Activated T-cell treated with anti-CD3 and anti-CD28 coated beads, Interleukin-2, amount 50 U/mL, for 72 hours (primary cell): ENCODE data around the gene AEBP2. TPM values are rescaled to one million over a fixed set of nuclear protein-coding genes. Genes with fewer than 3 reads are reported as not detected.

Experiments
- ATAC-seq, 2 donors: fragments of 150-1000 bp; cut with Tn5 transposase; replicated peaks in 1 of 2; 2 replicates each; pipeline ENCODE4 v1.10.0; 2021; ENCODE audit warnings: moderate library complexity in 2 of 2, mild to moderate bottlenecking in 1 of 2
- DNase-seq, 2 donors: peaks; one replicate each; pipeline ENCODE4 v3.0.0; 2021 to 2022; ENCODE audit warnings: mixed read lengths in 1 of 2
- H3K27ac Mint-ChIP-seq: one replicate; pipeline ENCODE4 v1.8.0; 2022; ENCODE audit warnings: mild to moderate bottlenecking, moderate library complexity, mixed read lengths
- H3K27me3 Mint-ChIP-seq: one replicate; pipeline ENCODE4 v1.8.0; 2022; ENCODE audit warnings: low read depth, mixed read lengths
- H3K36me3 Mint-ChIP-seq, 2 donors: one replicate each; pipeline ENCODE4 v1.8.0; 2022; ENCODE audit warnings: mixed read lengths in 2 of 2, mild to moderate bottlenecking in 1 of 2; ENCODE audit not compliant: insufficient read depth in 2 of 2
- H3K4me1 Mint-ChIP-seq: one replicate; pipeline ENCODE4 v1.8.0; 2022; ENCODE audit warnings: low read depth, mixed read lengths
- H3K4me3 Mint-ChIP-seq, 2 donors: one replicate each; pipeline ENCODE4 v1.8.0; 2022; ENCODE audit warnings: mild to moderate bottlenecking in 2 of 2, mixed read lengths in 2 of 2, moderate library complexity in 2 of 2
- H3K9me3 Mint-ChIP-seq, 2 donors: one replicate each; pipeline ENCODE4 v1.8.0; 2022; ENCODE audit warnings: mixed read lengths in 2 of 2
- total RNA-seq, 2 donors: library from RNA; stranded (reverse); gene quantifications; one replicate each; pipeline ENCODE4 v1.2.3, GENCODE V29; 2022

The AEBP2 gene
- total RNA-seq, 2 donors from 2014 or later: 59.4 to 64.5 TPM

DNA sequence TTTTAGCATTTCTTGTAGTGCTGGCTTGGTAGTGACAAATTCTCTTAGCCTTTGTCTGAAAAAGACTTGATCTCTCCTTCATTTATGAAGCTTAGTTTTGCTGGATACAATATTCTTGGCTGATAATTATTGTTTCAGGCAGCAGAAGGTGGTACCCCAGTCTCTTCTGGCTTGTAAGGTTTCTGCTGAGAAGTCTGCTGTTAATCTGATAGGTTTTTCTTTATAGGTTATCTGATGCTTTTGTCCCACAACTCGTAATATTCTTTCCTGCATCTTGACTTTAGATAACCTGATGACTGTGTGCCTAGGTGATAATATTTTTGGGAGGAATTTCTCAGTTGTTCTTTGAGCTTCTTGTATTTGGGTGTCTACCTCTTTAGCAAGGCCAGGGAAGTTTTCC, 41.2 kb downstream of the AEBP2 start:
- Mint-ChIP-seq H3K9me3 (peaks cover 2 to 5% of the 10 kb centered on the region in 2 donors), H3K4me3 (no peak overlapping the region), H3K36me3 (peaks cover 31 to 73% of the 10 kb centered on the region in 2 donors), H3K27me3 (no peaks in the 10 kb centered on the region), H3K4me1 (peaks cover 61% of the 10 kb centered on the region), H3K27ac (peak overlapping the region; percentile 27)
- DNase-seq (no peak), ATAC-seq (no peak)

DNA sequence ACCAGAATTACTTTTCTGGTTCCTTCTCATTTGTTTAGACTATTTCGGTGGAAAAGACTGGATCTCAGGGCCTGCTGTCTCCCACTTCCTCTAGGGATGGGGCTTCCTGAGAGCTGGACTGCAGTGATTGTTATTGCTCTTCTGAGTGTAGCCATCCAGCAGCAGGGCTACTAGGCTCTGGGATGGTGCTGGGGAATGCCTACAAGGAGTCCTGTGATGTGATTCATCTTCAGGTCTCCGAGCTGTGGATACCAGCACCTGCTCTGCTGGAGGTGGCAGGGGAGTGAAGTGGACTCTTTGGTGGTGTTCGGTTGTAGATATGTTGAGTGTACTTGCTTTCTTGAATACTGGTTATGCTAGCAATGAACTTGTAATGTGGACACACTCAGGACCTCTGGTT, 42.7 kb downstream of the AEBP2 start:
- ATAC-seq: peak in 1 of 2 donors; percentile 3

GRCh38 chr12:19482551-19483109, 43.3 kb downstream of the AEBP2 start:
- Mint-ChIP-seq H3K27me3 (no peaks in the 10 kb centered on the region), H3K4me3 (peak overlapping the region; percentile 52 to 92), H3K36me3 (peaks cover 20 to 65% of the 10 kb centered on the region in 2 donors), H3K4me1 (peaks cover 65% of the 10 kb centered on the region), H3K27ac (peak overlapping the region; percentile 76), H3K9me3 (peaks cover 2 to 5% of the 10 kb centered on the region in 2 donors)
- ATAC-seq (peak; percentile 95 to 98), DNase-seq (peak; percentile 59 to 70)

More for the DNA sequence above, 42.7 kb downstream of the AEBP2 start:
- no peak for DNase-seq
- Mint-ChIP-seq H3K4me3 (peak overlapping the region; percentile 52 to 92), H3K27ac (peak overlapping the region; percentile 75), H3K36me3 (peaks cover 26 to 70% of the 10 kb centered on the region in 2 donors), H3K9me3 (peaks cover 2 to 5% of the 10 kb centered on the region in 2 donors), H3K4me1 (peaks cover 70% of the 10 kb centered on the region), H3K27me3 (no peaks in the 10 kb centered on the region)

- Mint-ChIP-seq H3K27ac (peak overlapping the region; percentile 76), H3K9me3 (peaks cover 2 to 5% of the 10 kb centered on the region in 2 donors), H3K4me3 (peak overlapping the region; percentile 52 to 92), H3K36me3 (peaks cover 16 to 57% of the 10 kb centered on the region in 2 donors), H3K4me1 (peaks cover 63% of the 10 kb centered on the region), H3K27me3 (no peaks in the 10 kb centered on the region)
- DNase-seq (no peak), ATAC-seq (no peak)
These were observed 44.4 kb downstream of the AEBP2 start for GRCh38 chr12:19483727-19484126.

- no peaks in the 10 kb centered on the region for H3K27me3 Mint-ChIP-seq
- peaks cover 14 to 49% of the 10 kb centered on the region in 2 donors for H3K36me3 Mint-ChIP-seq
- H3K4me1 Mint-ChIP-seq: peaks cover 72% of the 10 kb centered on the region
- H3K9me3 Mint-ChIP-seq: peaks cover 2 to 4% of the 10 kb centered on the region in 2 donors
- peak overlapping the region; percentile 47 for H3K27ac Mint-ChIP-seq
- ATAC-seq (no peak), DNase-seq (no peak)
- peak overlapping the region in 1 of 2 donors; percentile 7 for H3K4me3 Mint-ChIP-seq
These were observed 45.4 kb downstream of the AEBP2 start for GRCh38 chr12:19484738-19485137.

DNA sequence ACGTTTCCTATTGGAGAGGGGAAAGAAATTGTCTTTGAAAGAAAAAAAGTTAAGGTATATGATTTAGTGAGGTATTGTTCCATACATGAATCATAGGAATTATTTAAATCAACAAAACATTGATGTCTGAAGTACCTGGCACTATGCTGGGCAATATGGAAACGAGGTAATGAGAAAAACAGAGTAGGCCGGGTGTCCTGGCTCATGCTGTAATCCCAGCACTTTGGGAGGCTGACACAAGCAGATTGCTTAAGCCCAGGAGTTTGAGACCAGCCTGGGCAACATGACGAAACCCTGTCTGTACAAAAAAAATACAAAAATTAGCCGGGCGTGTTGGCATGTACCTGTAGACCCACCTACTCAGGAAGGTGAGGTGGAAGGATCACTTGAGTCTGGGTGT, 45.9 kb downstream of the AEBP2 start:
- no peak for DNase-seq
- H3K4me1 Mint-ChIP-seq: peaks cover 72% of the 10 kb centered on the region
- peaks cover 2 to 3% of the 10 kb centered on the region in 2 donors for H3K9me3 Mint-ChIP-seq
- H3K36me3 Mint-ChIP-seq: peaks cover 13 to 44% of the 10 kb centered on the region in 2 donors
- H3K27me3 Mint-ChIP-seq: no peaks in the 10 kb centered on the region
- no peak for ATAC-seq
- peak overlapping the region in 1 of 2 donors; percentile 7 for H3K4me3 Mint-ChIP-seq
- H3K27ac Mint-ChIP-seq: peak overlapping the region; percentile 47

GRCh38 chr12:19489168-19489567, 49.9 kb downstream of the AEBP2 start:
- Mint-ChIP-seq H3K27ac (peak overlapping the region; percentile 12), H3K4me1 (peaks cover 53% of the 10 kb centered on the region), H3K4me3 (no peak overlapping the region), H3K9me3 (no peaks in the 10 kb centered on the region), H3K27me3 (no peaks in the 10 kb centered on the region), H3K36me3 (peaks cover 0 to 25% of the 10 kb centered on the region in 2 donors)
- DNase-seq (no peak), ATAC-seq (peak; percentile 18 to 73)

DNA sequence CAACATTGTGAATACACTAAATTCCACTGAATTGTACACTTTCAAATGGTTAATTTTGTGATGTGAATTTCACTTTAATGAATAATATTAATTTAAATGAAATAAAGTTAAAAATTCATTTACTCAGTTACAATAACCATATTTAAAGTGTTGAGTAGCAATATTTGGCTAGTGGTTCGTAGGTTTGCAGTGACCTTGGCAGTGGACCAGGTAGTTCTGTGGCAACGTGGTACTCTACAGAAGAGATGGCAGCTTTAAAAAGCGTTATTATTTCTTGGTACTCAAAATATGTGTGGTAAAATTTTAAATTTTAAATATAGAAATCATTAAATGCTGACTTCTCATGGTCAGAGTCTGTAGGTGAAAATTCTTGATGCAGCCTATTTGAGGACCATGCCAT, 51.6 kb downstream of the AEBP2 start:
- H3K36me3 Mint-ChIP-seq: peaks cover 0 to 20% of the 10 kb centered on the region in 2 donors
- peaks cover 38% of the 10 kb centered on the region for H3K4me1 Mint-ChIP-seq
- H3K4me3 Mint-ChIP-seq: no peak overlapping the region

GRCh38 chr12:19491863-19492262, 52.6 kb downstream of the AEBP2 start:
- H3K27me3 Mint-ChIP-seq: no peaks in the 10 kb centered on the region
- H3K27ac Mint-ChIP-seq: peak overlapping the region; percentile 88
- DNase-seq (no peak), ATAC-seq (no peak)
- peaks cover 32% of the 10 kb centered on the region for H3K4me1 Mint-ChIP-seq
- H3K36me3 Mint-ChIP-seq: peaks cover 0 to 16% of the 10 kb centered on the region in 2 donors
- no peaks in the 10 kb centered on the region for H3K9me3 Mint-ChIP-seq
- no peak overlapping the region for H3K4me3 Mint-ChIP-seq

More for the DNA sequence above, 51.6 kb downstream of the AEBP2 start:
- ATAC-seq: no peak
- Mint-ChIP-seq H3K27ac (no peak overlapping the region), H3K27me3 (no peaks in the 10 kb centered on the region), H3K9me3 (no peaks in the 10 kb centered on the region)
- no peak for DNase-seq

DNA sequence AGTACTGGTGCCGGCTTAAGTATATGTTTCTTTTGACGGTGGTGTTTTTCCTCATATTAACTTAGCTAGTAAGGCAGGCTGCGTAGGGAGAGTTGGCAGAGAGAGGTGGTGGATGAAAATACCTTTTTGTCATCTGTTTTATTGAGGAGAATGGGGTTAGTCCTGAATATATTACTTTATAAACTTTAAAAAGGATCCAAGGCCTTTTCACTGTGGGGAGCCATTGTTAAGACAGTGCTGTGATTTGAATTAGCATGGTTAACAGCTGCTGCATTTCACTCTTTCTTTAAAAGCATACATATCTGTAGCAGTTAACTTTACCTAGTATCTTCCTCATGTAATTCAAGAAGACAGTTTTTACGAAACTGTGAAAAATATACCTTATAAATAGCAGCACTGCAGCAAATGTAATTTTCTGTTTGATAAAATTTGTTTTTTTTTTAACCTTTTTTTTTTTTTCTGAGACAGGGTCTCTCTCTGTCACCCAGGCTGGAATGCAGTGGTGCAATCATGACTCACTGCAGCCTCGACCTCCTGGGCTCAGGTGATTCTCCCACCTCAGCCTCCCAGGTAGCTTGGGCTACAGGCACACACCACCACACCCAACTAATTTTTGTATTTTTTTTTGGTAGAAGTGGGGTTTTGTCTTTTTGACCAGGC, 57.1 kb downstream of the AEBP2 start:
- Mint-ChIP-seq H3K4me1 (peaks cover 33% of the 10 kb centered on the region), H3K4me3 (no peak overlapping the region), H3K27me3 (no peaks in the 10 kb centered on the region), H3K27ac (peak overlapping the region; percentile 35), H3K36me3 (peaks cover 0 to 25% of the 10 kb centered on the region in 2 donors), H3K9me3 (no peaks in the 10 kb centered on the region)
- DNase-seq (no peak), ATAC-seq (no peak)

GRCh38 chr12:19498099-19498498, 58.8 kb downstream of the AEBP2 start:
- DNase-seq (no peak), ATAC-seq (no peak)
- Mint-ChIP-seq H3K27me3 (no peaks in the 10 kb centered on the region), H3K4me3 (peak overlapping the region in 1 of 2 donors; percentile 6), H3K9me3 (peaks cover 0 to 1% of the 10 kb centered on the region in 2 donors), H3K27ac (peak overlapping the region; percentile 73), H3K4me1 (peaks cover 26% of the 10 kb centered on the region), H3K36me3 (peaks cover under 1 to 31% of the 10 kb centered on the region in 2 donors)

DNA sequence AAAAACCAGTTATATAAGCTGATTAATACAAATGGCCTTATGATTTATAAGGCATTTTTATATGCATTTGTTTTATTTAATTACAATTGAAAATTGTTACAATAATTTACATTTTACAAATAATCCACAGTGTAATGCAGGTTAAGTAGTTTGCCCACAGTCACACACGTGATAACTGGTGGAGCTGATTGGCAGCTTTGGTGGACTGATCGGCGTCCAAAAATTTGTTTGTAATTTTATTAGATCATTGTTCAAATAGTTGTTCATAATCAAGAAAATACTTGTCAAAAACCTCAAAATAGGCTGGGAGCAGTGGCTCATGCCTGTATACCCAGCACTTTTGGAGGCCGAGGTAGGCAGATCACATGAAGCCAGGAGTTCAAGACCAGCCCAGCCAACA, 59.7 kb downstream of the AEBP2 start:
- peaks cover 0 to 2% of the 10 kb centered on the region in 2 donors for H3K9me3 Mint-ChIP-seq
- no peak overlapping the region for H3K27ac Mint-ChIP-seq
- H3K4me3 Mint-ChIP-seq: no peak overlapping the region

GRCh38 chr12:19506497-19506896, 67.2 kb downstream of the AEBP2 start:
- peaks cover 27% of the 10 kb centered on the region for H3K4me1 Mint-ChIP-seq
- no peak for ATAC-seq
- peaks cover 0 to 2% of the 10 kb centered on the region in 2 donors for H3K9me3 Mint-ChIP-seq
- H3K27me3 Mint-ChIP-seq: no peaks in the 10 kb centered on the region
- H3K36me3 Mint-ChIP-seq: peaks cover 9 to 48% of the 10 kb centered on the region in 2 donors
- no peak overlapping the region for H3K4me3 Mint-ChIP-seq
- H3K27ac Mint-ChIP-seq: peak overlapping the region; percentile 26
- no peak for DNase-seq

More for the DNA sequence above, 59.7 kb downstream of the AEBP2 start:
- ATAC-seq (no peak), DNase-seq (no peak)
- peaks cover 29% of the 10 kb centered on the region for H3K4me1 Mint-ChIP-seq
- no peaks in the 10 kb centered on the region for H3K27me3 Mint-ChIP-seq
- H3K36me3 Mint-ChIP-seq: peaks cover 4 to 34% of the 10 kb centered on the region in 2 donors
